K562 (cell line): ENCODE data around the gene OR2T34.

Experiments
- SREBF2 ChIP-seq: sonication (generic); formaldehyde crosslinking; IDR thresholded peaks from 2 replicates; pipeline ENCODE4 v1.4.0; 2020; ENCODE audit warnings: mild to moderate bottlenecking, missing genetic modification reagents
- ZNF830 ChIP-seq: fragments of 250-450 bp; sonication (Bioruptor Pico); IDR thresholded peaks from 2 replicates; pipeline ENCODE4 v1.5.0; 2021; ENCODE audit warnings: mild to moderate bottlenecking
- TF ChIP-seq, protein P1 (sequence below), 3 experiments: IDR thresholded peaks in 2 of 3; conservative IDR thresholded peaks in 1 of 3; 2 replicates each; pipeline ENCODE4 v1.5.1; 2011 to 2012; ENCODE audit warnings: low read length in 3 of 3, mild to moderate bottlenecking in 3 of 3, control low read depth in 2 of 3, improper control_type of control experiment in 1 of 3, inconsistent platforms in 1 of 3, low read depth in 1 of 3, mixed read lengths in 1 of 3, moderate library complexity in 1 of 3; ENCODE audit not compliant: insufficient read depth in 2 of 3

- TF ChIP-seq, protein P1, sequence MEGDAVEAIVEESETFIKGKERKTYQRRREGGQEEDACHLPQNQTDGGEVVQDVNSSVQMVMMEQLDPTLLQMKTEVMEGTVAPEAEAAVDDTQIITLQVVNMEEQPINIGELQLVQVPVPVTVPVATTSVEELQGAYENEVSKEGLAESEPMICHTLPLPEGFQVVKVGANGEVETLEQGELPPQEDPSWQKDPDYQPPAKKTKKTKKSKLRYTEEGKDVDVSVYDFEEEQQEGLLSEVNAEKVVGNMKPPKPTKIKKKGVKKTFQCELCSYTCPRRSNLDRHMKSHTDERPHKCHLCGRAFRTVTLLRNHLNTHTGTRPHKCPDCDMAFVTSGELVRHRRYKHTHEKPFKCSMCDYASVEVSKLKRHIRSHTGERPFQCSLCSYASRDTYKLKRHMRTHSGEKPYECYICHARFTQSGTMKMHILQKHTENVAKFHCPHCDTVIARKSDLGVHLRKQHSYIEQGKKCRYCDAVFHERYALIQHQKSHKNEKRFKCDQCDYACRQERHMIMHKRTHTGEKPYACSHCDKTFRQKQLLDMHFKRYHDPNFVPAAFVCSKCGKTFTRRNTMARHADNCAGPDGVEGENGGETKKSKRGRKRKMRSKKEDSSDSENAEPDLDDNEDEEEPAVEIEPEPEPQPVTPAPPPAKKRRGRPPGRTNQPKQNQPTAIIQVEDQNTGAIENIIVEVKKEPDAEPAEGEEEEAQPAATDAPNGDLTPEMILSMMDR (IDR thresholded peaks at IDR 0.05 in 2 of 3, conservative IDR thresholded peaks at IDR 0.05 in 1 of 3; ENCODE audit: insufficient read depth in 2 of 3, low read depth in 1 of 3, low read length in 3 of 3), result peak; percentile 9 to 35 (median 19); a peak in 2 of 6 replicates
- no peak for TF ChIP-seq SREBF2 (CRISPR knock-in tag)
- TF ChIP-seq ZNF830, result no peak
Observed at GRCh38 chr1:248622570-248623001, 48.0 kb upstream of the OR2T34 start.
